ENCODE measurements around the gene NPIPB6. TPM values are rescaled to one million over a fixed set of nuclear protein-coding genes. Genes with fewer than 3 reads are reported as not detected.

The NPIPB6 gene
- total RNA-seq, 1 donor from 2014 or later: 3.1 TPM

DNA sequence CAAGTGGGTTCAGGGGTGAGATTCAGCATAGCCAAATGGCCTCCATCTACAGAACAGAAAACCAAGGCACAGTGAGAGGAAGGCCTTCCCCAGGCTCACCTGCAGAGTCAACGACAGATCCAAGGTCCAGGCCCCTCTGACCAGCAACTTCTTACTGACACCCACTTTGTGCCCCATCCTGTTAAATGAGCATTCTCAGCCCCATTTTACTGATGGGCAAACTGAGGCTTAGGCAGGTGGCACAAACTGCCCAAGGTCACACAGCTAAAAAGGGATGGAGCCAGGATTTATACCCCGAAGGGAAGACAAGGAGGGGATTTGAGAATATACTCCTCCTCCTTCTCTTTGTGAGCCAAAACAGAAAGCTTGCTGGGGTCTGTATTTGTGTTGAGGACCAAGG is 61.7 kb downstream of the NPIPB6 start:
- peaks cover 3% of the 10 kb centered on the region for H3K27me3 Mint-ChIP-seq (ENCODE audit: unreplicated experiment)
- no peak overlapping the region for H3K4me3 Mint-ChIP-seq (ENCODE audit: unreplicated experiment)
- H3K36me3 Mint-ChIP-seq (ENCODE audit: unreplicated experiment): peaks cover 8% of the 10 kb centered on the region
- H3K4me1 Mint-ChIP-seq (ENCODE audit: low read depth, unreplicated experiment): peaks cover 12% of the 10 kb centered on the region
- no peak overlapping the region for H3K27ac Mint-ChIP-seq (ENCODE audit: unreplicated experiment)
- peaks cover 3% of the 10 kb centered on the region for H3K9me3 Mint-ChIP-seq (ENCODE audit: unreplicated experiment)
- TF ChIP-seq, protein P1, sequence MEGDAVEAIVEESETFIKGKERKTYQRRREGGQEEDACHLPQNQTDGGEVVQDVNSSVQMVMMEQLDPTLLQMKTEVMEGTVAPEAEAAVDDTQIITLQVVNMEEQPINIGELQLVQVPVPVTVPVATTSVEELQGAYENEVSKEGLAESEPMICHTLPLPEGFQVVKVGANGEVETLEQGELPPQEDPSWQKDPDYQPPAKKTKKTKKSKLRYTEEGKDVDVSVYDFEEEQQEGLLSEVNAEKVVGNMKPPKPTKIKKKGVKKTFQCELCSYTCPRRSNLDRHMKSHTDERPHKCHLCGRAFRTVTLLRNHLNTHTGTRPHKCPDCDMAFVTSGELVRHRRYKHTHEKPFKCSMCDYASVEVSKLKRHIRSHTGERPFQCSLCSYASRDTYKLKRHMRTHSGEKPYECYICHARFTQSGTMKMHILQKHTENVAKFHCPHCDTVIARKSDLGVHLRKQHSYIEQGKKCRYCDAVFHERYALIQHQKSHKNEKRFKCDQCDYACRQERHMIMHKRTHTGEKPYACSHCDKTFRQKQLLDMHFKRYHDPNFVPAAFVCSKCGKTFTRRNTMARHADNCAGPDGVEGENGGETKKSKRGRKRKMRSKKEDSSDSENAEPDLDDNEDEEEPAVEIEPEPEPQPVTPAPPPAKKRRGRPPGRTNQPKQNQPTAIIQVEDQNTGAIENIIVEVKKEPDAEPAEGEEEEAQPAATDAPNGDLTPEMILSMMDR (IDR thresholded peaks at IDR 0.05; ENCODE audit: partially characterized antibody, unreplicated experiment): no peak
- DNase-seq: no peak

DNA sequence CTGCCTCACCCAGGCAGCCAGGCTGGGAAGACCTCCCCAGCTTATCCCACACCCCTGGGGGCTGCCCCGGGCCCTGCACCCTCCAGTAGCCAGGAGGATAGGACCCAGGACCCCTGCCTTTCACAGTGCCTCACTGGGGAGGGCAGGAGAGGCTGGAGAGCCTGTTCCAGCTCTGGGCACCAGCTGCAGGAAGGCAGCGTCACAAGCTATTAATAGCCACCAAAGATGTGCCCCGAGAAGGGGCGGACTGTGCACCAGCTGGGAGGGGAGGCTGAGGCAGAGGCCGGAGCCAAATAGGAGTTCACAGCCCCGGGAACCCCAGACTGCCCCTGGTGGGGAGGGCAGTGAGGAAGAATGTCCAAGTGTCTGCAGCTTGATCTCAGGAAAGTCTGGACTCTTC is 62.2 kb downstream of the NPIPB6 start:
- Mint-ChIP-seq H3K4me1 (ENCODE audit: low read depth, unreplicated experiment) (peaks cover 11% of the 10 kb centered on the region), H3K27me3 (ENCODE audit: unreplicated experiment) (peaks cover 3% of the 10 kb centered on the region), H3K27ac (ENCODE audit: unreplicated experiment) (no peak overlapping the region), H3K4me3 (ENCODE audit: unreplicated experiment) (no peak overlapping the region), H3K36me3 (ENCODE audit: unreplicated experiment) (peaks cover 8% of the 10 kb centered on the region), H3K9me3 (ENCODE audit: unreplicated experiment) (peaks cover 3% of the 10 kb centered on the region)
- TF ChIP-seq, protein P1 (IDR thresholded peaks at IDR 0.05; ENCODE audit: partially characterized antibody, unreplicated experiment): no peak
- no peak for DNase-seq

DNA sequence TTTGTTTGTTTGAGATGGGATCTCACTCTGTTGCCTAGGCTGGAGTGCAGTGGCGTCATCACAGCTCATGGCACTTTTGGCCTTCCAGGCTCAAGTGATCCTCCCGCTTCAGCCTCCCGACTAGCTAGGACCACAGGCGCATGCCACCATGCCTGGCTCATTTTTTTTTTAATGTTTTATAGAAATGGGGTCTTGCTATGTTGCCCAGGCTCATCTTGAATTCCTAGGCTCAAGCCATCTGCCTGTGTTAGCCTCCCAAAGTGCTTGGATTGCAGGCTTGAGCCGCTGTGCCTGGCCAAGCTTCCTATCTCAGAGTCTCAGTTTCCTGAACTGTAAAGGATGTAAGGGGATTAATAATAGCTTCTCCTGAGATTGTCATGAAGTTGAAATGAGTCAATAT is 63.0 kb downstream of the NPIPB6 start:
- TF ChIP-seq, protein P1 (IDR thresholded peaks at IDR 0.05; ENCODE audit: partially characterized antibody, unreplicated experiment): no peak
- Mint-ChIP-seq H3K9me3 (ENCODE audit: unreplicated experiment) (peaks cover 3% of the 10 kb centered on the region), H3K27ac (ENCODE audit: unreplicated experiment) (no peak overlapping the region), H3K4me1 (ENCODE audit: low read depth, unreplicated experiment) (peaks cover 13% of the 10 kb centered on the region), H3K27me3 (ENCODE audit: unreplicated experiment) (peaks cover 3% of the 10 kb centered on the region), H3K4me3 (ENCODE audit: unreplicated experiment) (no peak overlapping the region), H3K36me3 (ENCODE audit: unreplicated experiment) (peaks cover 8% of the 10 kb centered on the region)
- DNase-seq: no peak

DNA sequence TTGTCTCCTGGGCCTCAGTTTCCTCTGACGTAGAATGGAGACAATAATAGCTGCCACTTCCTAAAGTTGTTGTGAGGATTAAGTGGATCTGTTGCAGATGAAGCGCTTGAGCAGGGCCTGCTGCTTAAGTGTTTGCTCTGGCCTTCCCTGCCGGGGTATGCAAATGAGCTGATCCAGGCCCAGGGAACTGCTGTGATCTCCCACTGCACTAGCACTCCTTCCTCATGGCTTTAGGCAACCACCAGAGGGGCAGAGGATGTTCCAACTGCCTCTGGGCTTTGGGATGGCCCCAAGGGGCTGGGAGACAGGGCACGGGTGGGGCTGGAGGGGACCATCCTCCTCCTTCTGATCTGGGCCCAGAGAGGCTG is 64.8 kb downstream of the NPIPB6 start:
- no peak for DNase-seq
- Mint-ChIP-seq H3K4me3 (ENCODE audit: unreplicated experiment) (peak overlapping the region; percentile 38), H3K27me3 (ENCODE audit: unreplicated experiment) (peaks cover 7% of the 10 kb centered on the region), H3K36me3 (ENCODE audit: unreplicated experiment) (peaks cover 8% of the 10 kb centered on the region), H3K4me1 (ENCODE audit: low read depth, unreplicated experiment) (peaks cover 15% of the 10 kb centered on the region), H3K9me3 (ENCODE audit: unreplicated experiment) (peaks cover 3% of the 10 kb centered on the region), H3K27ac (ENCODE audit: unreplicated experiment) (no peak overlapping the region)
- TF ChIP-seq, protein P1 (IDR thresholded peaks at IDR 0.05; ENCODE audit: partially characterized antibody, unreplicated experiment): no peak

DNA sequence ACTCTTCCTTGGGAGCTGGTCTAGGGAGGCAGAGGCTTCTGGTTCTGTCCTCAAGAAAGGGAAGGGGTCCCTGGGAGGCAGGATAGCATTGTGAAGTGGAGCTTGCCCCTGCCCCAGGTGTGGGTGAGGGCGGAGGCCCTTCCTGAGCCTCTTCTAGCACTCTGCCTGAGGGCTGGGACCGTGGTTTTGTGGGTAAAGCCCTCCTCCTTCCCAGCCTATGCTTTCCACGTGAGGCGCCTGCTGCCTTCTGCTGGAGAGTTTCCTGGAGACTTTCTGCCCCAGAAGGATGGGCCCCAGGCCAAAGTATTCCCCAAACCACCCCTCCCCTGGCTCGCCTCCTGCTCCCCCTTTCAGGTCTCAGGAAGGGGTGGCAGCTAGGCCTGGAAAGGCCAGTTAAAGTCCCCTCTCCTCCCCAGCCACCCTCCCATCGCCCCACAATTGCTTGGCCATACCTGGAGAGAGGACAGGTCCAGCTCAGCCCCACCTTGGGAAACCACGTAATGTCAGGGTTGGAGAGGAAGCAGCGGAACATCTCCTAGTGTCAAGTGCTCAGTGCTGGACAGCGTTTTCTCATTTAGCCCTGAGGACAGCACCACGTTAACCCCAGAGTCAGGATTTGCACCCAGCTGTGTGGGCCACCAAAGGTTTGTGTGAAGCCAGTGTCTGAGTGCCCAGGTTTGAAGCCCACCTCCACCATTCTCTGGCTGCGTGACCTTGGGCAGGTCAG is 65.4 kb downstream of the NPIPB6 start:
- Mint-ChIP-seq H3K27me3 (ENCODE audit: unreplicated experiment) (peaks cover 6% of the 10 kb centered on the region), H3K4me3 (ENCODE audit: unreplicated experiment) (peak overlapping the region; percentile 38), H3K9me3 (ENCODE audit: unreplicated experiment) (peaks cover 3% of the 10 kb centered on the region), H3K27ac (ENCODE audit: unreplicated experiment) (peak overlapping the region; percentile 68), H3K36me3 (ENCODE audit: unreplicated experiment) (peaks cover 8% of the 10 kb centered on the region), H3K4me1 (ENCODE audit: low read depth, unreplicated experiment) (peaks cover 15% of the 10 kb centered on the region)
- DNase-seq: no peak
- TF ChIP-seq, protein P1 (IDR thresholded peaks at IDR 0.05; ENCODE audit: partially characterized antibody, unreplicated experiment): no peak
